Stimulated activated naive CD8-positive, alpha-beta T cell treated with anti-CD3 and anti-CD28 coated beads, Interleukin-15, amount 100 ng/mL, for 72 hours (primary cell): Measurements from ENCODE around the gene FARS2.

ENCODE experiments used
- ATAC-seq: fragments of 150-1000 bp; cut with Tn5 transposase; 2 replicates; pipeline ENCODE4 v1.10.0; 2021; ENCODE audit warnings: mild to moderate bottlenecking, moderate library complexity
- DNase-seq, 2 donors: peaks; one replicate each; pipeline ENCODE4 v3.0.0; 2021 to 2022
- H3K27ac Mint-ChIP-seq, 2 donors: one replicate each; pipeline ENCODE4 v1.8.0; 2022; ENCODE audit warnings: mild to moderate bottlenecking in 2 of 2, mixed read lengths in 2 of 2, moderate library complexity in 2 of 2
- H3K27me3 Mint-ChIP-seq: one replicate; pipeline ENCODE4 v1.8.0; 2022; ENCODE audit warnings: mixed read lengths
- H3K4me1 Mint-ChIP-seq: one replicate; pipeline ENCODE4 v1.8.0; 2022; ENCODE audit warnings: mild to moderate bottlenecking, mixed read lengths
- H3K4me3 Mint-ChIP-seq, 2 donors: one replicate each; pipeline ENCODE4 v1.8.0; 2022; ENCODE audit warnings: mild to moderate bottlenecking in 2 of 2, mixed read lengths in 2 of 2, moderate library complexity in 1 of 2
- H3K9me3 Mint-ChIP-seq, 2 donors: one replicate each; pipeline ENCODE4 v1.8.0; 2022; ENCODE audit warnings: mixed read lengths in 2 of 2

The FARS2 gene

GRCh38 chr6:5484692-5485091 is 223.4 kb downstream of the FARS2 start:
- H3K4me3 Mint-ChIP-seq = no peak overlapping the region
- ATAC-seq = no peak
- H3K9me3 Mint-ChIP-seq = peaks cover 0 to 4% of the 10 kb centered on the region in 2 donors
- H3K27me3 Mint-ChIP-seq = no peaks in the 10 kb centered on the region
- no peak overlapping the region for H3K27ac Mint-ChIP-seq
- peaks cover 23% of the 10 kb centered on the region for H3K4me1 Mint-ChIP-seq
- no peak for DNase-seq

GRCh38 chr6:5486214-5486613 is 224.9 kb downstream of the FARS2 start:
- DNase-seq (no peak), ATAC-seq (peak; percentile 76)
- no peak overlapping the region for H3K4me3 Mint-ChIP-seq
- H3K27ac Mint-ChIP-seq = no peak overlapping the region
- peaks cover 0 to 4% of the 10 kb centered on the region in 2 donors for H3K9me3 Mint-ChIP-seq
- H3K27me3 Mint-ChIP-seq = no peaks in the 10 kb centered on the region
- peaks cover 23% of the 10 kb centered on the region for H3K4me1 Mint-ChIP-seq

- no peak for ATAC-seq
- no peak for DNase-seq
- Mint-ChIP-seq H3K4me1 (peaks cover 12% of the 10 kb centered on the region), H3K27me3 (no peaks in the 10 kb centered on the region), H3K27ac (no peak overlapping the region), H3K4me3 (no peak overlapping the region), H3K9me3 (peaks cover 0 to 4% of the 10 kb centered on the region in 2 donors)
Measured at GRCh38 chr6:5490501-5491069, 229.3 kb downstream of the FARS2 start.

GRCh38 chr6:5492356-5492755 is 231.0 kb downstream of the FARS2 start:
- no peak for ATAC-seq
- Mint-ChIP-seq H3K27me3 (no peaks in the 10 kb centered on the region), H3K4me1 (no peaks in the 10 kb centered on the region), H3K27ac (no peak overlapping the region), H3K4me3 (no peak overlapping the region), H3K9me3 (peaks cover 0 to 4% of the 10 kb centered on the region in 2 donors)
- no peak for DNase-seq

- H3K9me3 Mint-ChIP-seq = peaks cover 0 to 4% of the 10 kb centered on the region in 2 donors
Measured at GRCh38 chr6:5493806-5494205, 232.5 kb downstream of the FARS2 start.

GRCh38 chr6:5497896-5498578 is 236.7 kb downstream of the FARS2 start:
- no peak overlapping the region for H3K27ac Mint-ChIP-seq
- no peak for DNase-seq
- no peaks in the 10 kb centered on the region for H3K9me3 Mint-ChIP-seq
- H3K4me1 Mint-ChIP-seq = peaks cover 18% of the 10 kb centered on the region
- no peak for ATAC-seq
- no peak overlapping the region for H3K4me3 Mint-ChIP-seq
- no peaks in the 10 kb centered on the region for H3K27me3 Mint-ChIP-seq

More at GRCh38 chr6:5493806-5494205, 232.5 kb downstream of the FARS2 start:
- Mint-ChIP-seq H3K27ac (no peak overlapping the region), H3K4me3 (no peak overlapping the region), H3K27me3 (no peaks in the 10 kb centered on the region), H3K4me1 (peaks cover under 1% of the 10 kb centered on the region)
- DNase-seq (no peak), ATAC-seq (no peak)

- H3K4me3 Mint-ChIP-seq = no peak overlapping the region
- no peak overlapping the region for H3K27ac Mint-ChIP-seq
- no peaks in the 10 kb centered on the region for H3K9me3 Mint-ChIP-seq
- ATAC-seq = no peak
- no peaks in the 10 kb centered on the region for H3K27me3 Mint-ChIP-seq
- peaks cover 18% of the 10 kb centered on the region for H3K4me1 Mint-ChIP-seq
- no peak for DNase-seq
Measured at GRCh38 chr6:5498579-5498899, 237.2 kb downstream of the FARS2 start.

- H3K4me3 Mint-ChIP-seq = no peak overlapping the region
- ATAC-seq = no peak
- H3K27ac Mint-ChIP-seq = no peak overlapping the region
- DNase-seq = no peak
- no peaks in the 10 kb centered on the region for H3K9me3 Mint-ChIP-seq
- H3K27me3 Mint-ChIP-seq = no peaks in the 10 kb centered on the region
- H3K4me1 Mint-ChIP-seq = peaks cover 18% of the 10 kb centered on the region
Measured at GRCh38 chr6:5499644-5500306, 238.5 kb downstream of the FARS2 start.

- DNase-seq (no peak), ATAC-seq (no peak)
- no peaks in the 10 kb centered on the region for H3K27me3 Mint-ChIP-seq
- H3K27ac Mint-ChIP-seq = peak overlapping the region in 1 of 2 donors; percentile 59
- H3K4me3 Mint-ChIP-seq = no peak overlapping the region
- H3K9me3 Mint-ChIP-seq = no peaks in the 10 kb centered on the region
- peaks cover 35% of the 10 kb centered on the region for H3K4me1 Mint-ChIP-seq
Measured at GRCh38 chr6:5501837-5502236, 240.5 kb downstream of the FARS2 start.

GRCh38 chr6:5504078-5504477 is 242.8 kb downstream of the FARS2 start:
- no peak overlapping the region for H3K27ac Mint-ChIP-seq
- H3K27me3 Mint-ChIP-seq = no peaks in the 10 kb centered on the region
- H3K4me1 Mint-ChIP-seq = peaks cover 42% of the 10 kb centered on the region
- ATAC-seq = no peak
- H3K9me3 Mint-ChIP-seq = no peaks in the 10 kb centered on the region
- DNase-seq = no peak
- no peak overlapping the region for H3K4me3 Mint-ChIP-seq

GRCh38 chr6:5506149-5506548 is 244.8 kb downstream of the FARS2 start:
- peaks cover 32% of the 10 kb centered on the region for H3K4me1 Mint-ChIP-seq
- H3K27ac Mint-ChIP-seq = no peak overlapping the region
- H3K27me3 Mint-ChIP-seq = no peaks in the 10 kb centered on the region
- ATAC-seq = no peak
- no peak overlapping the region for H3K4me3 Mint-ChIP-seq
- DNase-seq = no peak
- no peaks in the 10 kb centered on the region for H3K9me3 Mint-ChIP-seq

- Mint-ChIP-seq H3K4me1 (peaks cover 32% of the 10 kb centered on the region), H3K9me3 (no peaks in the 10 kb centered on the region), H3K4me3 (peak overlapping the region; percentile 53 to 69), H3K27ac (no peak overlapping the region), H3K27me3 (no peaks in the 10 kb centered on the region)
- ATAC-seq (no peak), DNase-seq (no peak)
Measured at GRCh38 chr6:5506597-5506996, 245.3 kb downstream of the FARS2 start.

GRCh38 chr6:5507131-5507681 is 245.9 kb downstream of the FARS2 start:
- DNase-seq = no peak
- peak overlapping the region; percentile 53 to 69 for H3K4me3 Mint-ChIP-seq
- no peaks in the 10 kb centered on the region for H3K27me3 Mint-ChIP-seq
- H3K4me1 Mint-ChIP-seq = peaks cover 28% of the 10 kb centered on the region
- ATAC-seq = peak; percentile 62
- H3K9me3 Mint-ChIP-seq = no peaks in the 10 kb centered on the region
- H3K27ac Mint-ChIP-seq = peak overlapping the region; percentile 54 to 91

- ATAC-seq (no peak), DNase-seq (no peak)
- Mint-ChIP-seq H3K9me3 (no peaks in the 10 kb centered on the region), H3K27me3 (no peaks in the 10 kb centered on the region), H3K4me3 (no peak overlapping the region), H3K4me1 (peaks cover 28% of the 10 kb centered on the region), H3K27ac (peak overlapping the region in 1 of 2 donors; percentile 60)
Measured at GRCh38 chr6:5509106-5509505, 247.8 kb downstream of the FARS2 start.

- no peak for DNase-seq
- Mint-ChIP-seq H3K4me1 (peaks cover 29% of the 10 kb centered on the region), H3K9me3 (no peaks in the 10 kb centered on the region), H3K27me3 (no peaks in the 10 kb centered on the region), H3K27ac (no peak overlapping the region), H3K4me3 (no peak overlapping the region)
- ATAC-seq = no peak
Measured at GRCh38 chr6:5510331-5511133, 249.2 kb downstream of the FARS2 start.
